H9 (cell line): Measurements from ENCODE around the gene ADAMTSL3. TPM values are rescaled to one million over a fixed set of nuclear protein-coding genes. Genes with fewer than 3 reads are reported as not detected.

Experiments used
- DNase-seq: peaks from one replicate; pipeline ENCODE4 v3.0.0-alpha.2; 2017
- H2AFZ ChIP-seq: one replicate; pipeline ENCODE4 v1.6.1; 2013; ENCODE audit warnings: mild to moderate bottlenecking, low read length, control low read depth, moderate library complexity
- H2AK5ac ChIP-seq: 2 replicates; pipeline ENCODE4 v1.6.1; 2013; ENCODE audit warnings: low read length, control low read depth, mixed read lengths; ENCODE audit not compliant: insufficient read length
- H2BK120ac ChIP-seq: one replicate; pipeline ENCODE4 v1.6.1; 2013; ENCODE audit warnings: low read depth, mild to moderate bottlenecking, low read length, control low read depth, inconsistent platforms; ENCODE audit not compliant: poor library complexity, severe bottlenecking
- H2BK12ac ChIP-seq: 2 replicates; pipeline ENCODE4 v1.6.1; 2013; ENCODE audit warnings: low read length, control low read depth, mixed read lengths, low read depth; ENCODE audit not compliant: insufficient read length
- H2BK15ac ChIP-seq: 2 replicates; pipeline ENCODE4 v1.6.1; 2013; ENCODE audit warnings: low read depth, low read length, control low read depth
- H2BK20ac ChIP-seq: one replicate; pipeline ENCODE4 v1.6.1; 2013; ENCODE audit warnings: low read depth, mild to moderate bottlenecking, low read length, control low read depth, inconsistent platforms; ENCODE audit not compliant: poor library complexity, severe bottlenecking
- H2BK5ac ChIP-seq: 2 replicates; pipeline ENCODE4 v1.6.1; 2013; ENCODE audit warnings: low read length, control low read depth, mixed read lengths; ENCODE audit not compliant: insufficient read length
- H3K14ac ChIP-seq: 2 replicates; pipeline ENCODE4 v1.6.1; 2013; ENCODE audit warnings: low read length, control low read depth; ENCODE audit not compliant: insufficient read depth
- H3K18ac ChIP-seq: 2 replicates; pipeline ENCODE4 v1.6.1; 2013; ENCODE audit warnings: low read depth, mild to moderate bottlenecking, mixed read lengths, low read length, control low read depth; ENCODE audit not compliant: insufficient read length
- H3K23ac ChIP-seq: 2 replicates; pipeline ENCODE4 v1.6.1; 2013; ENCODE audit warnings: low read length, control low read depth, mixed read lengths, low read depth; ENCODE audit not compliant: insufficient read length
- H3K23me2 ChIP-seq: 2 replicates; pipeline ENCODE4 v1.6.1; 2013; ENCODE audit warnings: low read depth, mild to moderate bottlenecking, mixed read lengths, low read length, control low read depth; ENCODE audit not compliant: insufficient read length, poor library complexity, severe bottlenecking
- H3K27ac ChIP-seq: 2 replicates; pipeline ENCODE4 v1.5.1; 2013; ENCODE audit warnings: low read length, control low read depth, mixed read lengths, low read depth; ENCODE audit not compliant: insufficient read length
- H3K27me3 ChIP-seq: 2 replicates; pipeline ENCODE4 v1.6.1; 2013; ENCODE audit warnings: low read length, control low read depth, inconsistent platforms; ENCODE audit not compliant: insufficient read depth
- H3K4ac ChIP-seq: 2 replicates; pipeline ENCODE4 v1.6.1; 2013; ENCODE audit warnings: low read depth, mild to moderate bottlenecking, control low read depth, inconsistent platforms, low read length, moderate library complexity
- H3K4me1 ChIP-seq: 2 replicates; pipeline ENCODE4 v1.6.1; 2013; ENCODE audit warnings: low read length, control low read depth, inconsistent platforms; ENCODE audit not compliant: insufficient read depth
- H3K4me2 ChIP-seq: 2 replicates; pipeline ENCODE4 v1.6.1; 2013; ENCODE audit warnings: low read length, control low read depth, mixed read lengths; ENCODE audit not compliant: insufficient read length, insufficient read depth
- H3K56ac ChIP-seq: 2 replicates; pipeline ENCODE4 v1.6.1; 2013; ENCODE audit warnings: low read depth, mild to moderate bottlenecking, mixed read lengths, low read length, control low read depth; ENCODE audit not compliant: insufficient read length
- H3K79me1 ChIP-seq: 2 replicates; pipeline ENCODE4 v1.6.1; 2013; ENCODE audit warnings: low read depth, mild to moderate bottlenecking, moderate library complexity, low read length, control low read depth, inconsistent platforms; ENCODE audit not compliant: insufficient read depth, poor library complexity, severe bottlenecking
- H3K79me2 ChIP-seq: 2 replicates; pipeline ENCODE4 v1.6.1; 2013; ENCODE audit warnings: low read length, control low read depth, inconsistent platforms; ENCODE audit not compliant: insufficient read depth
- H3K9ac ChIP-seq: 2 replicates; pipeline ENCODE4 v1.6.1; 2013; ENCODE audit warnings: low read length, control low read depth, mixed read lengths; ENCODE audit not compliant: insufficient read length; ENCODE audit errors: extremely low read depth
- H3K9me3 ChIP-seq: one replicate; pipeline ENCODE4 v1.6.1; 2013; ENCODE audit warnings: low read depth, low read length, inconsistent platforms; ENCODE audit not compliant: control insufficient read depth
- H3T11ph ChIP-seq: one replicate; pipeline ENCODE4 v1.6.1; 2013; ENCODE audit warnings: mild to moderate bottlenecking, low read length, control low read depth, inconsistent platforms
- H4K20me1 ChIP-seq: one replicate; pipeline ENCODE4 v1.6.1; 2013; ENCODE audit not compliant: control insufficient read depth, insufficient read length, insufficient read depth
- H4K5ac ChIP-seq: 2 replicates; pipeline ENCODE4 v1.6.1; 2013; ENCODE audit warnings: low read depth, mild to moderate bottlenecking, mixed read lengths, low read length, control low read depth; ENCODE audit not compliant: insufficient read length
- H4K8ac ChIP-seq: replicated peaks from 2 replicates; pipeline ENCODE4 v1.6.1; 2013; ENCODE audit warnings: low read length, control low read depth, mixed read lengths, low read depth; ENCODE audit not compliant: insufficient read length
- H4K91ac ChIP-seq: 2 replicates; pipeline ENCODE4 v1.6.1; 2013; ENCODE audit warnings: low read depth, mild to moderate bottlenecking, moderate library complexity, mixed read lengths, low read length, control low read depth; ENCODE audit not compliant: insufficient read length
- H3K27ac Mint-ChIP-seq, 3 experiments: 2 replicates in 2 of 3; 3 replicates in 1 of 3; pipeline ENCODE4 v1.8.0; 2020 to 2021; ENCODE audit warnings: mixed read lengths in 3 of 3, mild to moderate bottlenecking in 1 of 3, moderate library complexity in 1 of 3
- H3K27me3 Mint-ChIP-seq: 2 replicates; pipeline ENCODE4 v1.8.0; 2021; ENCODE audit warnings: low read depth, mild to moderate bottlenecking, moderate library complexity, mixed read lengths
- H3K36me3 Mint-ChIP-seq, 3 experiments: 2 replicates in 2 of 3; 3 replicates in 1 of 3; pipeline ENCODE4 v1.8.0; 2020 to 2021; ENCODE audit warnings: low read depth in 3 of 3, mixed read lengths in 3 of 3; ENCODE audit not compliant: insufficient read depth in 1 of 3
- H3K4me1 Mint-ChIP-seq, 2 experiments: 2 replicates each; pipeline ENCODE4 v1.8.0; 2020; ENCODE audit warnings: mixed read lengths in 2 of 2
- H3K4me3 Mint-ChIP-seq, 2 experiments: 2 replicates in 1 of 2; 3 replicates in 1 of 2; pipeline ENCODE4 v1.8.0; 2020 to 2021; ENCODE audit warnings: mild to moderate bottlenecking in 2 of 2, mixed read lengths in 2 of 2, moderate library complexity in 1 of 2
- H3K9me3 Mint-ChIP-seq, 2 experiments: 2 replicates in 1 of 2; 3 replicates in 1 of 2; pipeline ENCODE4 v1.8.0; 2020; ENCODE audit warnings: mild to moderate bottlenecking in 2 of 2, mixed read lengths in 2 of 2, moderate library complexity in 1 of 2
- WGBS: extraction: QIAGEN DNeasy Blood & Tissue Kit; methylation state at CpG from one replicate; pipeline ENCODE4 v1.1.7; 2013; ENCODE audit warnings: missing lambda C conversion rate, low lambda C conversion rate, mixed read lengths; ENCODE audit not compliant: insufficient read length; ENCODE audit errors: extremely low coverage; 5-methylcytosine and 5-hydroxymethylcytosine counted together
- total RNA-seq: library from RNA; stranded (reverse); gene quantifications from 2 replicates; pipeline ENCODE4 v1.2.1, GENCODE V29; 2021
- TF ChIP-seq, protein P1 (sequence below): fragments of 200-600 bp; sonication (generic); conservative IDR thresholded peaks from 3 replicates; pipeline ENCODE4 v1.8.0; 2021; ENCODE audit warnings: antibody characterized with exemption, mild to moderate bottlenecking

The ADAMTSL3 gene
- total RNA-seq, 1 experiment from 2014 or later: 0.39 TPM

DNA sequence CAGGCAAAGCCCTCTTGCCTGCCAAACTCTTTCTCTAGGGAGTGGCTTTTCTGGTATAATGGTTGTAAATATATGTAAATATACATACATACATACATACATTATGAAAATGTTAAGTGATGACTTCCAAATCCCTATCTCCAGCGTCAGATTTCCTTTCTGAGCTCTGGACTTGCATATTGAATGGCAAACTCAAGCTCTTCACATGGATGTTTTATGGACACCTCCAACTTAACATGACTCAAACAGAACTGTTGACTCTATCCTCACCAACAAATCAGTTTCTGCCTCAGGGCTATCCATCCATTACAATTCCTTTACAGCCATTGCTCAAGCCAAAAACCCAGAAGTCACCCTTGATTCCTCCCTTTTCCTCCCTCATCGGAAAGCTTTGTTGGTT is 45.1 kb downstream of the ADAMTSL3 start:
- Histone ChIP-seq H3K27ac (no peak overlapping the region), H2BK20ac (no peak overlapping the region), H2BK120ac (no peak overlapping the region), H3K4me1 (peaks cover 3% of the 10 kb centered on the region; the same call in 1 of the 2 replicates), H4K5ac (no peak overlapping the region), H4K20me1 (no peaks in the 10 kb centered on the region), H3K79me1 (no peaks in the 10 kb centered on the region), H3K4ac (no peak overlapping the region), H3K9ac (no peak overlapping the region), H4K8ac (no peak overlapping the region), H3K79me2 (no peaks in the 10 kb centered on the region), H3K9me3 (no peaks in the 10 kb centered on the region), H2BK5ac (no peak overlapping the region), H3K14ac (no peak overlapping the region), H3T11ph (no peak overlapping the region), H3K18ac (no peak overlapping the region), H2AFZ (no peak overlapping the region), H4K91ac (no peak overlapping the region), H3K23me2 (no peaks in the 10 kb centered on the region), H3K56ac (no peak overlapping the region), H2BK15ac (no peak overlapping the region), H2BK12ac (no peak overlapping the region), H3K23ac (no peak overlapping the region), H2AK5ac (no peak overlapping the region), H3K27me3 (no peaks in the 10 kb centered on the region), H3K4me2 (no peak overlapping the region)
- no CpG with 5 or more reads among the region's 2 CpGs for WGBS
- Mint-ChIP-seq H3K27me3 (no peaks in the 10 kb centered on the region), H3K4me3 (no peak overlapping the region), H3K36me3 (peaks cover 0 to 6% (median 0%) of the 10 kb centered on the region in 3 experiments; a peak in 4 of 7 replicates), H3K27ac (no peak overlapping the region), H3K4me1 (peaks cover 9 to 10% of the 10 kb centered on the region in 2 experiments), H3K9me3 (peaks cover 11 to 15% of the 10 kb centered on the region in 2 experiments; a peak in 4 of 5 replicates)
- DNase-seq: no peak
- TF ChIP-seq, protein P1, sequence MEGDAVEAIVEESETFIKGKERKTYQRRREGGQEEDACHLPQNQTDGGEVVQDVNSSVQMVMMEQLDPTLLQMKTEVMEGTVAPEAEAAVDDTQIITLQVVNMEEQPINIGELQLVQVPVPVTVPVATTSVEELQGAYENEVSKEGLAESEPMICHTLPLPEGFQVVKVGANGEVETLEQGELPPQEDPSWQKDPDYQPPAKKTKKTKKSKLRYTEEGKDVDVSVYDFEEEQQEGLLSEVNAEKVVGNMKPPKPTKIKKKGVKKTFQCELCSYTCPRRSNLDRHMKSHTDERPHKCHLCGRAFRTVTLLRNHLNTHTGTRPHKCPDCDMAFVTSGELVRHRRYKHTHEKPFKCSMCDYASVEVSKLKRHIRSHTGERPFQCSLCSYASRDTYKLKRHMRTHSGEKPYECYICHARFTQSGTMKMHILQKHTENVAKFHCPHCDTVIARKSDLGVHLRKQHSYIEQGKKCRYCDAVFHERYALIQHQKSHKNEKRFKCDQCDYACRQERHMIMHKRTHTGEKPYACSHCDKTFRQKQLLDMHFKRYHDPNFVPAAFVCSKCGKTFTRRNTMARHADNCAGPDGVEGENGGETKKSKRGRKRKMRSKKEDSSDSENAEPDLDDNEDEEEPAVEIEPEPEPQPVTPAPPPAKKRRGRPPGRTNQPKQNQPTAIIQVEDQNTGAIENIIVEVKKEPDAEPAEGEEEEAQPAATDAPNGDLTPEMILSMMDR: no peak
